HG03457 (cell line): ENCODE results near the gene NUP98.
"Not testable (repeated sequence)": the region's sequence is repeated elsewhere in the genome, so short reads cannot be mapped to it uniquely, and the experiment has no call there.

Source experiments
- ATAC-seq: cut with Tn5 transposase; IDR thresholded peaks from one replicate; pipeline ENCODE4 v1.9.1; 2021; ENCODE audit warnings: moderate number of reproducible peaks; ENCODE audit not compliant: unreplicated experiment

Gene NUP98

DNA sequence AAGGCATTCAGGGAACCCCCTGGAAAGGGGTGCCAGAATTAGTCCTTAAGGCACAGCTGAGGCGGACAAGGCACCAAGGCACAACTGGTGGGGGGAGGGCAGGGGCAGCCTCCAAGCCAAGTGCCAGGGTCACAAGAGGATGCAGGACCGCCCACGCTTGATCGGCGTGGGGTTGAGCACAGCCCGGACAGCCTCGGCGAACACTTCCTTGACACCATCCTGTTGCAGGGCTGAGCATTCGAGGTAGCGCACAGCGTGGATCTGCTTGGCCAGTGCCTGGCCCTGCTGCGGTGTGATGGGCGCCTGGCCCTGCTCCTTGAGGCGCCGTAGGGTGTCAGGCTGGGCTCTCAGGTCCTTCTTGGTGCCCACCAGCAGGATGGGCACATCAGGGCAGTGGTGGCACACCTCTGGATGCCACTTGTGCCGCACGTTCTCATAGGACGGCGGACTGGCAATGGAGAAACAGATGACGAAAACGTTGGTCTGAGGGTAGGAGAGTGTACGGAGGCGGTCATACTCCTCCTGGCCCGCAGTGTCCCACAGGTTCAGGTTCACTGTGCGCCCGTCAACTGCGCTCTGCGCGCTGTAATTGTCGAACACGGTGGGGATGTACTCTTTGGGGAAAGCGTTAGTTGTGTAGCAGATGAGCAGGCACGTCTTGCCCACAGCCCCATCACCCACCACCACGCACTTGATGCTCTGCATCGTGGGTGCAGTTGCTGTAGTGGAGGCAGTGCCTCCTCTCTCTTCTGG, 30.3 kb upstream of the NUP98 start:
- ATAC-seq = no peak

DNA sequence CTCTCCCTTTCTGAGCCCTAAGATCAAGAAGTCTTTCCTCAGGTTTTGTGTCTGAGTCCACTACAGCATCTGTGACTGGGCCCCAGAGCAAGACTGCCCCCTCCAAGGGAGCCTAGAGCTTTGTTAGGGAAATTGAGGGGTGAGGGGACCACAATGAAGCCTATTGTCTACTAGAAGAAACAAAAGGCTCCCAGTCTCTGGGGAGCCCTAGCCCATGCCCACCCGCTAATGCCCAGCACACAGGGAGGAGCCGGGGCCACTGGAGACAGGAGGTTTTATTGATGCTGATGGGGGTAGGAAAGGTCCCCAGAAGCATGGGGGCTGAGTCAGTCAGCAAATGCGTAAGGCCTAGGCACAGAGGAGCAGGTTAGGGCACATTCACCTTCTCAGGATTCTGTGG, 29.4 kb upstream of the NUP98 start:
- ATAC-seq = no peak

DNA sequence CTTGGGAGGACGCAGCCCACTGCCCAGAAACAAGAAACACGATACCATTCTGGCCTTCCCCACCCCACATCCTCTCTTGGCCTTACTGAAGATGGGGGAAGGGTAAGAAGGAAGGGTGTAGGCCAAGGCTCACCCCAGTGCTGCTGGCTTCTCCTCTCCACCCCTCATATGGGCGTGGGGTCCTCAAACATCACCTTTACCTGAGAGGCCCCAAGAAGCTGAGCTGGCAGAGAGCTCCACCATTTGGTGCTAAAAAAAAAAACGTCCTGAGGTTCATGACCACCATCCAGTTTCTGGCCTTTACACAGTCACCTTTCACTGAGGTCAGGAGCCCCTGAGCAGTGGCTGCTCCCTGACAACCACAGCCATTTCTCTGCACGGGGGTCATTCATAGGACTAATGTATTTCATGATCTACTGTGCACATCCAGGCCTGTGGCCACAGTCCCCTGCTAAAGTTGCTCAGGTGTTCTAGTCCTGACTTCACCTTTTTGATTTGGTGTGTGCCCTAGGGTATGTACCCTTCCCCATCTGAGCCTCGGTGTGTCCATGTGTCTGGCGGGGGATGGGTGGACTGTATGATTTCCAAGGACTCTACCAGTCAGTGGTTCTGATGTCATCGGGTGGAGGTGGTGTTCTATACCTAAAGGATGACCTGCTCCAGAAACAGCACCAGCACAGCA, 28.3 kb upstream of the NUP98 start:
- no peak for ATAC-seq

DNA sequence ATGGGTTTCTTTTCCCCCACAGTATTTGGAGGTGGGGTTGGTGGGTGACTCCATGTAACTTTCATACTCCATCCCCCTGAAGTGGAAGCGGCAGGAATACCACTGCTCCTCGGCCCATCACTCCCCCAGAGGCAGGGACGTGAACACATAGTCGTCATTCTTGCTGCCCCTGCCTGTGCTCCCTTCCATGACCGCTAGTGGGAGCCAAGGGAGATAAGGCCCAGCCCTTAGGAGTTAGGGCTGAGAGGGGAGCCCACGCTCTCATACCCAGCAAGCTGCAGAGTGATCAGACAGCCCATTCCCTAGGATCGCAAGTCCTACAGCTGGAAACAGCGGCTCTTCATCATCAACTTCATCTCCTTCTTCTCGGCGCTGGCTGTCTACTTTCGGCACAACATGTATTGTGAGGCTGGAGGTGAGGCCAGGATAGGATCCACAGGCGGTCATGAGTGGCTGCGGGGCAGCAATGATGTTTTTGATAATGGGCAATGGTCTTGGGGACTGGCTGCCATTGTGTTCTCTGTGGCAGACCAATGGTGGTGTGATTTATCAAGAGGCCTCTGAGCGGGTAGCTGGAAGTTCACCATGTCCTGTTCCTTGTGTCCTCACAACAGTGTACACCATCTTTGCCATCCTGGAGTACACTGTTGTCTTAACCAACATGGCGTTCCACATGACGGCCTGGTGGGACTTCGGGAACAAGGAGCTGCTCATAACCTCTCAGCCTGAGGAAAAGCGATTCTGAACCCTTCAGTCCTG, 27.5 kb upstream of the NUP98 start:
- ATAC-seq = peak; percentile 58

DNA sequence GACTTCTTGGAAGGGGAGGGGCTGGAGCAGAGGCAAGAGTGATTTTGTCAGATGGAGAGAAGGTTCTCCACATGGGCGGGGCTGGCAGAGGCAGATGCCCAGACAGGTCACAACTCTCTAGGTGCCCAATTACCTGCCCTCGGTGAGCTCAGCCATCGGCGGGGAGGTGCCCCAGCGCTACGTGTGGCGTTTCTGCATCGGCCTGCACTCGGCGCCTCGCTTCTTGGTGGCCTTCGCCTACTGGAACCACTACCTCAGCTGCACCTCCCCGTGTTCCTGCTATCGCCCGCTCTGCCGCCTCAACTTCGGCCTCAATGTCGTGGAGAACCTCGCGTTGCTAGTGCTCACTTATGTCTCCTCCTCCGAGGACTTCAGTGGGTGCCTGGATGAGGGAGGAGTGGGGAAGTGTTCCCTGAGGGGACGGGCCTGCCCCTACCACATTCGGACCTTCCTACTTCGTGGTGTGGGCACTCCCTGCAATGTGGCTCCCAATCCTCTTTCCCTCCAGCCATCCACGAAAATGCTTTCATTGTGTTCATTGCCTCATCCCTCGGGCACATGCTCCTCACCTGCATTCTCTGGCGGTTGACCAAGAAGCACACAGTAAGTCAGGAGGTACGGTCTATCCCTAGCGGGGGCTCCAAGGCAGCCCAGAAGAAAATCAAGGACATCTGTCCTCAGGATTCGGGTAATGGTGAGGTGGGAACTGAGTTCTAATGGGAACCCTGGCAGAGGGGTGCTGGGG, 26.6 kb upstream of the NUP98 start:
- no peak for ATAC-seq

DNA sequence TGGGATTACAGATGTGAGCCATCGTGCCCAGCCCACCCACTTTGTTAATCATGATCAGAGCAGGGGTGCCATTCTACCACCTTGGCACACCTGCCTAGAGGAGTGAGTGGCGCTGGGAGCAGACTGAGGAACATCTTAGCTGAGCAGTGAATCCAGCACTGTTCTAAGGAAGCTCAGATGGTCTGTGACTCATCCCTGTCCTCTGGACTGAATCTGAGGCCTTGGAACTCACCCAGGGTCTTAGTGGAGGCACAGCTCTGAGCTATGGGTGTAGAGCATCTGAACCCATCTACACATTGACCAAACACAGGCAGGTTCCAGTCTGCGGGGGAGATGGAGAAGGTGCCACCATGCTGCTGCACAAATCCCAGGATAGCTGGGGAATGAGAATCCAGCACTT, 25.9 kb upstream of the NUP98 start:
- ATAC-seq = no peak

DNA sequence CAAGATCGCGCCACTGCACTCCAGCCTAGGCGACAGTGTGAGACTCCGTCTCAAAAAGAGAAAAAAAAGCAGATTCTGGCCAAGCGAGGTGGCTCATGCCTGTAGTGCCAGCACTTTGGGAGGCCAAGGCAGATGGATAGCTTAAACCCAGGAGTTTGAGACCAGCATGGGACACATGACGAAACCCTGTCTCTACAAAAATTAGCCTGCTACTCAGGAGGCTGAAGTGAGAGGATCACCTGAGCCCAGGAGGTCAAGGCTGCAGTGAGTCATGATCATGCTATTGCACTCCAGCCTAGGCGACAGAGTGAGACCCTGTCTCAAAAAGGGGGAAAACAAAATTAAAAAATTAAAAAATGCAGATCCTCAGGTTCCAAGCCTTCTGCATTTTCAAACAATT, 25.0 kb upstream of the NUP98 start:
- ATAC-seq = no peak

DNA sequence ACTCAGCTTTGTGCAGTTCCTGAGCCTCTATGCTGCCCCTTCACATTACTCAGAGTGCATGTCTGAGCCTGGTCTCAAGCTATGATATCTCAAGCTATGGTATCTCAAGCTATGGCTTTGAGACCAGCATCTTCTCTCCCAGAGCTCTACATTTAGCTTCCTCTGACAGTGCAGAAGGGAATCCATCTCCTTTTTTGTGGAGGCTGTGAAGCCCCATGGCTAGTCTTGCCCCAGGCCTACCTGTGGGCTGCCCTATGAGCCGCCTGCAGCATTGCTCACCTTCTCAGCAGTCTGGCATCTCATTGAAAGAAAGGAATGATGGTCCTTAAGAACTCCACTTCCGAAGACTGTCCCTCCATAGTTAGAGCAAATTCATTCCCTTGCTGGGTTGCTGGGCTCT, 23.6 kb upstream of the NUP98 start:
- ATAC-seq = no peak

DNA sequence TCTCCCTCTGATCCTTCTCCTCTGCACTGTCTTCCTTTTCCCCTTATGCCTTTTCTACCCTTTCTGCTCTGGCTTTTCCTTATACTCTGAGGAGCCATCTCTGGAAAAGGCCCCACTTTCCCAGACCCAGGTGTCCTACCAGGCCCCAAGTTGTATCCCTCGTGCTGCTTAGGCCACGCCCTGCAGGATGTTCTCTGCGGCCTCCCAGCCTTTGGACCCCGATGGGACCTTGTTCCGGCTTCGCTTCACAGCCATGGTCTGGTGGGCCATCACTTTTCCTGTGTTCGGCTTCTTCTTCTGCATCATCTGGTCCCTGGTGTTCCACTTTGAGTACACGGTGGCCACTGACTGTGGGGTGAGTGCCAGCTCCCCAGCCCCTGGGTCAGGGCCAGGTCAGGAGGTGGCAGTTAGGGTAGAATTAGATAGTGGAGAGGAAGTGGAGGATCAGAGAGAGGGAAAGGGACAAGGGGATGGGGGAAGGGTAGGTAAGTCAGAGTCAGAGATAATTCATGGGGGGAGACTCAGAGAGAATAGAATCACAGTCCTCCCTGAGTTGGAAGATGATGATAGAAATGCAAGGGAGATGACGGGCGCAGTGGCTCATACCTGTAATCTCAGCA, 19.9 kb upstream of the NUP98 start:
- no peak for ATAC-seq

DNA sequence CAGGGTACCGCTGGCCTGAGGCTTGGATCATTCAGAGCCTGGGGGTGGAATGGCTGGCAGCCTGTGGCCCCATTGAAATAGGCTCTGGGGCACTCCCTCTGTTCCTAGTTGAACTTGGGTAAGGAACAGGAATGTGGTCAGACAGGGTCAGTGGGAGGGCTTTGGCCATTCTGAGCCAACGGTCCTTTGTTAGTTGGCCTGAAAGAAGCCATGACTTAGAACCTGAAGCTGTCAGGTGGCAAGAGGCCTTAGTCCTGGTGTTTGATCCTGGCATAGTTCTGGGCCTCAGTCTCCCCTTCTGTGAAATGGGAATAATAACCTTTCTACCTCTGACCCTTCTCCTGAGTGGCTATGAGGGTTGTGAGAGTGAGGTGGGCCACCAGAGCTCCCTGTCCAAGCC, 19.3 kb upstream of the NUP98 start:
- no peak for ATAC-seq

DNA sequence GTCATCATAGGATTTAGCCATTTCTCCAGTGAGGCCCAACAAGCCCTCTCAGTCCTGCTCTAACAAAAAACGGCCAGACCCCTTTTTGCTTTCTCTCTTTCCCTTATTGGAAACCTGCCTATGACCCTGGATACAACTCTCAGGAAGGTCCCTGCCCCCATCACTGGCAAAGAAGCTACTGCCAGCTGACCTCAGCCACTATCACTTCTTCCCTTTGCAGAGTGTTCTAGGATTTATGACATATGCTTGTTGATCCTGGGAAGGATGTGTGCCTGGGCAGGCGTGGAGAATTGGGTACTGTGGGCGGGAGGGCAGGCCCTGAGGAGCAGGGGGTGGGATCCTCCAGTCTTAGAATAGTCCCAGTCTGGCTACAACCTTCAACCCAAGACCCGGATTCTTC, 18.5 kb upstream of the NUP98 start:
- ATAC-seq = no peak

DNA sequence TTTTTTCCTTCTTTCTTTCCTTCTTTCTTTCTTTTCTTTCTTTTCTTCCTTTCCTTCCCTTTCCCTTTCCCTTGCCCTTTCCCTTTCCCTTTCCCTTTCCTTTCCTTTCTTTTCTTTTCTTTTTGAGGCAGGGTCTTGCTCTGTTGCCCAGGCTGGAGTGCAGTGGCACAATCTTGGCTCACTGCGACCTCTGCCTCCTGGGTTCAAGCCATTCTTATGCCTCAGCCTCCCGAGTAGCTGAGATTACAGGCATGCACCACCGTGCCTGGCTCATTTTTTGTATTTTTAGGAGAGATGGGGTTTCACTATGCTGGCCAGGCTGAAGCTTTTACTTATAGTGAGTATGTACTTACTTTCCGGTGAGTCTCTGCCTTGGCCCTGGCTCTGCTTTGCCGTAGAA, 17.5 kb upstream of the NUP98 start:
- not testable (repeated sequence) for ATAC-seq

DNA sequence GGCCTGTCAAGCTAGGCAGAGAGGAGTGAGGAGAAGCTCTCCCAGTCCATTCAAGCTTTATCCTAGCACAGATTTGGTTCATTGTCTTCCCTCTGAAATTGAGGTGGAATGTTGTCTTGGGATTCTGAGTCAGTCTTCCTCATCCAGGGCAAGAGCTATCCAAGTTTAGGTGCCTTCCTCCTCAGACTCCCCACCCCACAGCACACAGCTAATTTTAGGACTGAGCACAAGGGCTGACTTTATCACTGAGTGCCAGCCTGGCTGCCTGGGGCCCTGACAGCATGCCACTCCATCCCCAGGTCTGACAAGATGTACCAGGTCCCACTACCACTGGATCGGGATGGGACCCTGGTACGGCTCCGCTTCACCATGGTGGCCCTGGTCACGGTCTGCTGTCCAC, 13.6 kb upstream of the NUP98 start:
- no peak for ATAC-seq

DNA sequence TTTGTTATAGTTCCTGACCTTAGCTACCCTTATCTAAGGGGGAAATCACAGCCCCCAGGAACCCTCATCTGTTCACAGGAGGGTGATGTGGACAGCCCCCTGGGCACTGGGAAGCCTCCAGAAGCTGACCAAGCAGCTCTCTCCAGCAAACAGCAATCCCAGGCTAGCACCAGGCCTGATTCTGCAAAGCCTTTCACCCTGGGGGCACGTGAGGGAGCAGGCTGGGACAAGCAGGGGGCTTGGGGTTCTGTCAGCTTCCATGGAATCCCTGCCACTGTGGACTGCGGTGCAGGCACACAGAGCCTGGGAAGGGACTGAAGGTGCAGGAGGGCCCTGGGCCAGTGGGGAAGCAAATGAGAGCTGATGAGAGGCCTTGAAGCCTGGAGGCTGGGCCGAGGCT, 13.1 kb upstream of the NUP98 start:
- no peak for ATAC-seq

DNA sequence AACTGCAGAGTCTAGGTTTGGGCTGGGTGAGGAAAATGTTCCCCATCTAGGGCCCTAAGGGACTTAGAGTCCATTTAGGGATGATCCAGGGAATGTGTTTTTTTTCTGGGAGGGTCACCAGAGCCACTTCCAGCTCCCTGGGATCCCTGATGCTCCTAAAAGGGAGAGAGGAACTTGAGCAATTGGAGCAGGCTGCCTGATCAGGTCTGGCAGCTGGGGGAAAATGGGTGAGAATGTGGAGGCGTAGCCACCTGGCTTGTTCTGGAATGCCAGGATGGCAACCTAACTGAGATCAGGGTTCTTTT, 12.2 kb upstream of the NUP98 start:
- no peak for ATAC-seq

DNA sequence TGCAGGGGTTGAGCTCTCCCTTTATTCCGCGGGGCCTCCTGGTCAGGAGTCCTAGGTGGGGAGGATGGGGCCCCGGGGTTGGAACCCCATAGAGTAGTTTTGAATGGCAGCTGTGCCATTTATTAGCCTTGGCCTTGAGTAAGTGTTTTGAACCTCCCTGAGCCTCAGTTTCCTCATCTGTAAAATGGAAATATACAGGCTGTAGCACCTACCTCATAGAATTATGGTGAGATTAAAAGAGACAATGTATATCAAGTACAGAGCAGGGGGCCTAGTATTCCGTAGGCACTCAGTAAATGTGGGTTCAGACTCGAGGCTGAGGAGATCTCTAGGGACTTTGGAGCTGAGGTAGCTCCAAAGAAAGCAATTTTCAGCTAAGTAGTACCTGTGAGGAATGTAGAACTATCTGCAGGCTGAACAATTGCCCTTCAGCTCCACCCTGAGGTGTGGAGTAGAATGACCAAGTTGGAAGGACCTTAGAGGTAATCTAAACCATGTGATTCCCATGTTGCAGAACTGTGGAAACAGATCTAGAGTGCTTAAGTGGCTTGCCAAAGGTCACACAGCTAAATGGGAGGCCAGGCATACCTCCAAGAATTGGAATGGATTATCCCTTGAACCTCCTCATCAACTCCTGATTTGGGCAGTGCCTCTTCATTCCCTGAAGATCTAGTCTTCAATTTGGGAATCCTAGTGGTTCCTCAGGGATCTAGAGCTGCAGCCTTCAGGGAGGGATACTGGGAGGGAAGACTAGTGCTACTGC, 11.7 kb upstream of the NUP98 start:
- ATAC-seq = peak; percentile 63

DNA sequence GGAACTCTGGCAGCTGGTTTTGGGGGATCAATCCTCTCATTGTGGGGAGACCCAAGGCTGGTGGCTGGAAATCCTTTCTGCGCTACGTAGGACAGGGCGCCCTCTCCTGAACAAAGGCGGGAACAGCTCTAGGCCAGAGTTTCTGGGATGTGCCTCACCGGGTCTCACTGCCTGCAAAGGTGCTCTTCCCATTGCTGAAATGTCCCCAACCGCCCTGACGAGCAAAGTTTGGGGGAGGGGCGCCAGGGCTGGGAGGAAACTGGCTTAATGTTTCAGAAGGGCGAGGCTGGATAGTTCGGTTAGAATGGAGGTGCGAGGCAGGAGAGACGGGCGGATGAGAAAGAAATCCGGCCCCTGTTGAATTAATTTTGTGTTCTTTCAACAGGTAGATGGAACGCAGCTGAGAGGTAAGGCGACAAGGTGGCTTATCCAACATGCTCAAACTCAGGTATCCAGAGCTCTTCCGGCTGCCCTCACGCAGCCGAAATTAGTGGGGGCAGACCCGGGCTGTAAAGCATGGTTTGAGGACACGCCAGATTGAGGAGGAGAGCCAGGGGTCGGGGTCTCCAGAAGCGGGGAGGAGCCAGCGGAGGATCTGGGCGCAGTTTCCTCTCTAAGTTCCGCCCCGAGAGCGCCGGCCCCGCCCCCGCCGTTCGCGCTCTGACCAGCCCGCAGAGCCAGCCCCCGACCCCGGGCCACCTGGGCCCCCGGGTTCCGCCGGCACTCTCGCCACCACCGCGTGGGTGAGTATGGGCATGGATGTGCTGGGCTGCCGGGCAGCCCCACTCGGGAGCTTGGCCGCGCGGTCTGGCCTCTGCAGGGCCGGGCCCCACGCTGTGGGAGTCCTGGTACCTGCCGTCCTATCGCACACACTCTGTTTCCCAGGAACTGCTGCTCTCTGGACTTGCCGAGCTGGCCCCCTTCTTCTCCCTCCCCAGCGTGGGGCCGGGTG, 10.8 kb upstream of the NUP98 start, which contains the start of gene PGAP2:
PGAP2 (plus strand) TSS at position 652 of the 952 bp plus-strand sequence. CDS start 2,700 bp downstream, outside the sequence.
- ATAC-seq = peak; percentile 49

DNA sequence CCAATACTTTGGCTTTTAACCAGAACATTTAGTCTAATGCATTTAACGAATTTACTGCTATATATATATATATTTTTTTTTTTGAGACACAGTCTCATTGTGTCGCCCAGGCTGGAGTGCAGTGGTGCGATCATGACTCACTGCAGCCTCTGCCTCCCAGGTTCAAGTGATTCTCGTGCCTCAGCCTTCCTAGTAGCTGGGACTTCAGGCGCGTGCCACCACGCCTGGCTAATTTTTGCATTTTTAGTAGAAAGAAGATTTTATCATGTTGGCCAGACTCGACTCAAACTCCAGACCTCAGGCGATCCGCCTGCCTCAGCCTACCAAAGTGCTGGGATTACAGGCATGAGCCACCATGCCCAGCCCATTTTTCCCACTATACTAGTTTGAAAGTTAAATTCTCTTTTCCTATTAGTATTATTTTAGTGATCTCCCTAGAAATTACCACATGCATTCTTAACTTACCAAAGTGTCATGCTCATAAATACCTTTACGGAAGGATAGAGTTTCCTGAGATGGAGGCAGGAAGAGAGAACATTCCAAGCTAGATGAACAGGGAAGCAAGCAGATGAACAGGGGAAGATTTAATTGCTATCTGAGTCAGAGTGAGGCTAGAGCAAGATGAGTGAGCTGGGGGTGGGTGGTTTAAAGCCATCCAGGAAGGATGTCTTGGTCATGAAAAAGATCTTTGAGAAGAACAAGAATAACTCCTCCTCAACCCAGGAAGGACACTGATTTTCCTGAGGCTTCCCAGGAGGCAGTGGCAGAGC, 6.6 kb upstream of the NUP98 start:
- ATAC-seq = no peak
